DND-41 (cell line): ENCODE measurements around the gene RTF2.

Source experiments
- ATAC-seq: fragments of 200-7000 bp; cut with Tn5 transposase; 3 replicates; pipeline ENCODE4 v1.9.1; 2021; ENCODE audit warnings: low read depth; ENCODE audit not compliant: insufficient read depth
- DNase-seq: peaks from one replicate; pipeline ENCODE4 v3.0.0-alpha.2; 2020
- H2AFZ ChIP-seq: 2 replicates; pipeline ENCODE4 v1.6.0; 2012; ENCODE audit warnings: low read depth, low read length
- H3K27ac ChIP-seq: 2 replicates; pipeline ENCODE4 v1.5.1; 2012; ENCODE audit warnings: low read length, inconsistent platforms
- H3K27me3 ChIP-seq: fragments of 200-600 bp; sonication (generic); 2 replicates; pipeline ENCODE4 v1.6.0; 2012; ENCODE audit warnings: low read length, mild to moderate bottlenecking, inconsistent platforms; ENCODE audit not compliant: insufficient read depth, poor library complexity
- H3K36me3 ChIP-seq: 2 replicates; pipeline ENCODE4 v1.5.1; 2012; ENCODE audit warnings: low read length, inconsistent platforms; ENCODE audit not compliant: insufficient read depth
- H3K4me1 ChIP-seq: 2 replicates; pipeline ENCODE4 v1.5.1; 2012; ENCODE audit warnings: mild to moderate bottlenecking, low read length; ENCODE audit not compliant: insufficient read depth
- H3K4me2 ChIP-seq: 2 replicates; pipeline ENCODE4 v1.6.0; 2012; ENCODE audit warnings: mild to moderate bottlenecking, moderate library complexity, low read length, inconsistent platforms; ENCODE audit not compliant: insufficient read depth
- H3K4me3 ChIP-seq, 2 experiments: fragments of 200-600 bp in 1 of 2; shearing (Covaris generic) in 1 of 2; 2 replicates each; pipeline ENCODE4 v1.5.1; 2012 to 2016; ENCODE audit warnings: inconsistent platforms in 2 of 2, low read length in 2 of 2, mild to moderate bottlenecking in 2 of 2, low read depth in 1 of 2, moderate library complexity in 1 of 2
- H3K79me2 ChIP-seq: 2 replicates; pipeline ENCODE4 v1.6.0; 2012; ENCODE audit warnings: low read length, inconsistent platforms; ENCODE audit not compliant: insufficient read depth
- H3K9ac ChIP-seq: 2 replicates; pipeline ENCODE4 v1.6.0; 2012; ENCODE audit warnings: low read depth, mild to moderate bottlenecking, inconsistent platforms, low read length, moderate library complexity
- H3K9me3 ChIP-seq: 2 replicates; pipeline ENCODE4 v1.5.1; 2012; ENCODE audit warnings: low read length, moderate library complexity, mild to moderate bottlenecking, inconsistent platforms; ENCODE audit not compliant: insufficient read depth, severe bottlenecking
- H4K20me1 ChIP-seq: 2 replicates; pipeline ENCODE4 v1.6.0; 2012; ENCODE audit warnings: low read length; ENCODE audit not compliant: insufficient read depth
- CTCF ChIP-seq: IDR thresholded peaks from 2 replicates; pipeline ENCODE4 v1.5.1; 2012; ENCODE audit warnings: borderline replicate concordance, low read length, moderate library complexity, mild to moderate bottlenecking; ENCODE audit not compliant: poor library complexity, severe bottlenecking; ENCODE audit errors: extremely low read depth
- EZH2 ChIP-seq: IDR thresholded peaks from 3 replicates; pipeline ENCODE4 v1.6.1; 2012; ENCODE audit warnings: borderline replicate concordance, low read depth, mild to moderate bottlenecking, moderate library complexity, low read length, inconsistent platforms; ENCODE audit not compliant: severe bottlenecking

RTF2 gene

DNA sequence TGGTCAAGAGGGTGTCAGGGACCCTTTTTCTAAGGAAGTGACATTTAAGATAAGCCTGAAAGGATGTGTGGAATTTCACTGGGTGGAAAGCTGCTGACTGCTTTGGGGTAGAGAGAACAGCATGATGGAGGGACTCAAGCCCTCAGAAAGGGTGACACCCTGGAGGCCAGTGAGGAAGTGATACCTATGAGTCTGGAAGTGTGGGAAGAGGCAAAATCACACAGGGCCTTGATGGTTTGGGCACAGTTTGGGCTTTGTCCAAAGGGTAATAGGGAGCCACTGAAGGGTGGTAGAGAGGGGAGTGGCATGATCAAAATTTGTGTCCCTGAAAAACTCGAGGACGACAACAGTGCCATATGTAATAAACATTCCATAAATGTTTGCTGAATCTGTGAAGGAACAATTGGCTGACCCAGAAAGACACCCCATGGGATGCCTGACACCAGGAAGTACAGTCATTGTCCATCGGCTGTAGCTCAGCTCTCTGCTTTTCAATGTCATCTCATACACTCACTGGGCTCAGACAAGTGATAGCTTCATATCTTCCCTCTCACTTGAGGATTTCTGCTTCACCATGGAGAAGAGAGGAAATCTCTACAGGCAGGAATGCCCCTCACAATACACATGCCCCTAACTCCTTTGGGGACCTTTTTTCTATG is 35.1 kb upstream of the RTF2 start:
- DNase-seq (no peak), ATAC-seq (no peak)
- TF ChIP-seq EZH2 = no peak
- TF ChIP-seq CTCF = no peak
- Histone ChIP-seq H3K27me3 (no peaks in the 10 kb centered on the region), H3K4me1 (peaks cover 7% of the 10 kb centered on the region), H2AFZ (no peak overlapping the region), H3K27ac (no peak overlapping the region), H3K4me2 (no peak overlapping the region), H4K20me1 (no peaks in the 10 kb centered on the region), H3K79me2 (no peaks in the 10 kb centered on the region), H3K4me3 (no peak overlapping the region), H3K36me3 (no peaks in the 10 kb centered on the region), H3K9me3 (no peaks in the 10 kb centered on the region), H3K9ac (no peak overlapping the region)

DNA sequence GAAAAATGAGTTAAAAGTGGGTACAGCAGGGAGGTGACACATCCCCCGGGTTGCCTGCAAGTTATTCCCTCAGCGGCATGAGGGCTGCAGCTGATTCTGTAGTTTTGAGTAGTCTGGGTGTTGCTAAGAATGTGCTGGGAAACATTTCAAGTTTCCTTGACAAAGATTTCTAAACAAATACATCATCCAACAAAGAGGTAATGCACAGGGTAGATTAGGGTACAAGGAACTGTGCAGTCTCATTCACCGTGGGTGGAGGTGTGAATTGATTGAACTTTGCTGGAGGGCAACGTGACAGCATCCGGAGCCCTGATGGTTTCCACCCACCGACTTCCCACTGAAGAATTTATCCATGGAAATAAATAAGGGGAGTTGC is 34.6 kb upstream of the RTF2 start:
- Histone ChIP-seq H3K79me2 (no peaks in the 10 kb centered on the region), H3K4me3 (no peak overlapping the region), H3K27ac (no peak overlapping the region), H3K27me3 (no peaks in the 10 kb centered on the region), H3K9me3 (no peaks in the 10 kb centered on the region), H3K4me2 (no peak overlapping the region), H3K4me1 (peaks cover 7% of the 10 kb centered on the region), H3K9ac (no peak overlapping the region), H3K36me3 (no peaks in the 10 kb centered on the region), H2AFZ (no peak overlapping the region), H4K20me1 (no peaks in the 10 kb centered on the region)
- ATAC-seq (no peak), DNase-seq (no peak)
- TF ChIP-seq EZH2 (no peak), CTCF (no peak)

GRCh38 chr20:56437196-56437960 is 31.0 kb upstream of the RTF2 start:
- no peaks in the 10 kb centered on the region for H3K9me3 ChIP-seq
- ATAC-seq (no peak), DNase-seq (no peak)
- no peaks in the 10 kb centered on the region for H4K20me1 ChIP-seq
- H3K4me2 ChIP-seq = no peak overlapping the region
- no peaks in the 10 kb centered on the region for H3K36me3 ChIP-seq
- H2AFZ ChIP-seq = no peak overlapping the region
- H3K79me2 ChIP-seq = no peaks in the 10 kb centered on the region
- H3K4me3 ChIP-seq = no peak overlapping the region
- TF ChIP-seq EZH2 (no peak), CTCF (no peak)
- H3K4me1 ChIP-seq = peaks cover 8% of the 10 kb centered on the region
- H3K27me3 ChIP-seq = no peaks in the 10 kb centered on the region
- no peak overlapping the region for H3K9ac ChIP-seq
- H3K27ac ChIP-seq = no peak overlapping the region
